HepG2 (cell line): Measurements from ENCODE around the gene TRMU. TPM values are rescaled to one million over a fixed set of nuclear protein-coding genes. Genes with fewer than 3 reads are reported as not detected.

Experiments used
- ATAC-seq: fragments of 200-7000 bp; cut with Tn5 transposase; 3 replicates; pipeline ENCODE4 v1.9.1; 2020; ENCODE audit warnings: mild to moderate bottlenecking, moderate library complexity
- BruUV-seq: library from RNA; stranded (reverse); fragments of 400-500 nt; replicated peaks from 2 replicates; lab custom pipeline; 2021; lab: Mats Ljungman, UMichigan
- CTCF ChIA-PET: fragments of 300-600 bp; formaldehyde crosslinking; extraction: SDS; loops from one replicate; lab custom pipeline; 2021; ENCODE audit warnings: low total read pairs, inconsistent platforms, low intra/inter-chr PET ratio; lab: Yijun Ruan, JAX
- POLR2A ChIA-PET: fragments of 350-600 bp; sonication (Branson Sonifier 250); formaldehyde crosslinking; loops from one replicate; lab custom pipeline; 2020; ENCODE audit warnings: antibody characterized with exemption, inconsistent platforms; lab: Yijun Ruan, JAX
- DNase-seq: peaks from one replicate; pipeline ENCODE4 v3.0.0-alpha.2; 2015; ENCODE audit warnings: low spot score
- FAIRE-seq: peaks from 3 replicates; lab custom pipeline; 2011; peaks lifted over from hg19 to GRCh38; lab: Jason Lieb, UNC
- H2AFZ ChIP-seq: one replicate; pipeline ENCODE4 v1.6.1; 2011; ENCODE audit warnings: low read length, inconsistent platforms
- H3K27ac ChIP-seq: fragments of 300-600 bp; 3 replicates; pipeline ENCODE4 v1.8.0; 2011; ENCODE audit warnings: mixed run types, mild to moderate bottlenecking, mixed read lengths, low read length, inconsistent platforms; ENCODE audit not compliant: insufficient read depth; ENCODE audit errors: extremely low read length
- H3K27me3 ChIP-seq, 2 experiments: fragments of 200-600 bp in 1 of 2; 2 replicates in 1 of 2; 3 replicates in 1 of 2; pipeline versions ENCODE4 v1.6.0 to v1.8.0; 2011; ENCODE audit warnings: low read length in 2 of 2, mild to moderate bottlenecking in 2 of 2, moderate library complexity in 2 of 2, inconsistent platforms in 1 of 2; ENCODE audit not compliant: insufficient read depth in 2 of 2, control insufficient read depth in 1 of 2
- H3K36me3 ChIP-seq, 2 experiments: fragments of 200-600 bp in 1 of 2; replicated peaks in 1 of 2; 2 replicates in 1 of 2; 3 replicates in 1 of 2; pipeline versions ENCODE4 v1.5.1 to v1.8.0; 2011; ENCODE audit warnings: low read length in 2 of 2, inconsistent platforms in 1 of 2; ENCODE audit not compliant: insufficient read depth in 2 of 2, control insufficient read depth in 1 of 2
- H3K4me1 ChIP-seq: 2 replicates; pipeline ENCODE4 v1.5.1; 2012; ENCODE audit warnings: low read length, inconsistent platforms; ENCODE audit not compliant: insufficient read depth
- H3K4me2 ChIP-seq: 2 replicates; pipeline ENCODE4 v1.6.0; 2011; ENCODE audit warnings: low read depth, low read length, inconsistent platforms
- H3K4me3 ChIP-seq, 3 experiments: fragments of 200-600 bp in 1 of 3; sonication (generic), shearing (Covaris generic) in 1 of 3; replicated peaks in 1 of 3; 2 replicates each; pipeline ENCODE4 v1.5.1; 2011 to 2016; ENCODE audit warnings: low read length in 3 of 3, inconsistent platforms in 2 of 3, low read depth in 2 of 3, mild to moderate bottlenecking in 2 of 3, control low read depth in 1 of 3, mixed read lengths in 1 of 3; ENCODE audit not compliant: insufficient read depth in 1 of 3
- H3K79me2 ChIP-seq: one replicate; pipeline ENCODE4 v1.6.1; 2011; ENCODE audit warnings: low read length, inconsistent platforms; ENCODE audit not compliant: insufficient read depth
- H3K9ac ChIP-seq: 2 replicates; pipeline ENCODE4 v1.6.0; 2011; ENCODE audit warnings: mild to moderate bottlenecking, low read depth, low read length, inconsistent platforms; ENCODE audit not compliant: insufficient read depth
- H3K9me3 ChIP-seq: 2 replicates; pipeline ENCODE4 v1.5.1; 2012; ENCODE audit warnings: mild to moderate bottlenecking, low read length
- H4K20me1 ChIP-seq: 2 replicates; pipeline ENCODE4 v1.6.0; 2011; ENCODE audit warnings: inconsistent platforms, mild to moderate bottlenecking, low read length, moderate library complexity; ENCODE audit not compliant: insufficient read depth
- CBX2 ChIP-seq, 2 experiments: fragments of 200-600 bp in 1 of 2; sonication (generic); formaldehyde crosslinking in 1 of 2; IDR thresholded peaks; 2 replicates each; pipeline versions ENCODE4 v1.7.0 to v1.8.1; 2018 to 2022; ENCODE audit warnings: low read depth in 2 of 2, low read length in 1 of 2, mild to moderate bottlenecking in 1 of 2, missing genetic modification reagents in 1 of 2
- DPF2 ChIP-seq: sonication (generic); formaldehyde crosslinking; IDR thresholded peaks from 2 replicates; pipeline ENCODE4 v1.4.0; 2020; ENCODE audit warnings: mild to moderate bottlenecking, low read depth, missing genetic modification reagents, borderline replicate concordance
- FOSL1 ChIP-seq: sonication (generic); formaldehyde crosslinking; IDR thresholded peaks from 2 replicates; pipeline ENCODE4 v1.9.0; 2021; ENCODE audit warnings: missing genetic modification reagents, borderline replicate concordance
- HDAC6 ChIP-seq: fragments of 200-600 bp; sonication (generic); IDR thresholded peaks from 2 replicates; pipeline ENCODE4 v1.7.0; 2017; ENCODE audit warnings: mild to moderate bottlenecking, antibody characterized with exemption, low read length, low read depth
- MATR3 ChIP-seq: sonication (generic); formaldehyde crosslinking; IDR thresholded peaks from 2 replicates; pipeline ENCODE4 v1.4.0; 2020; ENCODE audit warnings: missing genetic modification reagents
- NONO ChIP-seq, 2 experiments: fragments of 450-650 bp in 1 of 2; sonication (generic) in 1 of 2; formaldehyde crosslinking in 1 of 2; IDR thresholded peaks in 1 of 2; conservative IDR thresholded peaks in 1 of 2; 2 replicates each; pipeline versions ENCODE4 v1.6.1 to v1.8.0; 2017 to 2022; ENCODE audit warnings: mild to moderate bottlenecking in 1 of 2, missing genetic modification reagents in 1 of 2, moderate library complexity in 1 of 2
- SKIL ChIP-seq: sonication (generic); formaldehyde crosslinking; IDR thresholded peaks from 2 replicates; pipeline ENCODE4 v1.8.0; 2022; ENCODE audit warnings: missing genetic modification reagents, mild to moderate bottlenecking, moderate library complexity, borderline replicate concordance
- ZNF121 ChIP-seq: sonication (generic); formaldehyde crosslinking; IDR thresholded peaks from 2 replicates; pipeline ENCODE4 v1.5.0; 2020; ENCODE audit warnings: mild to moderate bottlenecking, missing genetic modification reagents
- ZNF407 ChIP-seq: sonication (generic); formaldehyde crosslinking; IDR thresholded peaks from one replicate; pipeline ENCODE4 v1.5.1; 2020; ENCODE audit warnings: mild to moderate bottlenecking, missing genetic modification reagents; ENCODE audit errors: not compliant biosample characterization
- ZNF547 ChIP-seq: sonication (generic); formaldehyde crosslinking; IDR thresholded peaks from 2 replicates; pipeline ENCODE4 v1.5.1; 2020; ENCODE audit warnings: mild to moderate bottlenecking, missing genetic modification reagents
- ZSCAN20 ChIP-seq: sonication (generic); formaldehyde crosslinking; IDR thresholded peaks from 2 replicates; pipeline ENCODE4 v1.4.0; 2020; ENCODE audit warnings: missing genetic modification reagents, mild to moderate bottlenecking, borderline replicate concordance
- WGBS: methylation state at CpG from one replicate; pipeline ENCODE4 v1.1.6; 2017; ENCODE audit warnings: low lambda C conversion rate; 5-methylcytosine and 5-hydroxymethylcytosine counted together
- in situ Hi-C: cut with HindIII; loops from 2 replicates; pipeline ENCODE4 v1.10.0; 2017; ENCODE audit warnings: low pct_unique_long_range_greater_than_20kb; ENCODE audit not compliant: extremely low pct_ligation_motif_present
- intact Hi-C: fragments of 100-400 bp; cut with micrococcal nuclease; formaldehyde crosslinking; loops from one replicate; pipeline ENCODE4 v1.10.0; 2022; ENCODE audit not compliant: unreplicated experiment
- polyA plus RNA-seq, 8 experiments: library from polyadenylated mRNA; depleted of rRNA in 3 of 8; stranded (reverse) in 7 of 8; unstranded in 1 of 8; fragments of >200 nt; fragmentation: Illumina TruSeq in 4 of 8; extraction: Trizol in 4 of 8; gene quantifications; 2 replicates each; pipeline versions ENCODE4 v1.2.1 to v1.2.3, GENCODE V29; 2011 to 2016; ENCODE audit warnings: low read depth in 4 of 8, missing spikeins in 1 of 8, mixed read lengths in 1 of 8; ENCODE audit not compliant: insufficient read depth in 1 of 8
- total RNA-seq, 5 experiments: library from RNA; depleted of rRNA; stranded (reverse); fragments of >200 nt; fragmentation: Illumina TruSeq; extraction: Trizol; gene quantifications; 2 replicates each; pipeline ENCODE4 v1.2.3, GENCODE V29; 2016; ENCODE audit warnings: low read depth in 1 of 5

Gene TRMU
- total and polyA plus RNA-seq, 2 of the 13 experiments (the other 11 are each of a cell fraction or from before 2014, with no cell fraction given), result 31.0 to 50.2 TPM

GRCh38 chr22:46320716-46321386, 14.7 kb upstream of the TRMU start:
- Histone ChIP-seq H3K4me2 (no peak overlapping the region), H3K27ac (no peak overlapping the region), H3K4me3 (no peak overlapping the region), H3K36me3 (peaks cover 12 to 78% of the 10 kb centered on the region in 2 experiments), H4K20me1 (no peaks in the 10 kb centered on the region), H2AFZ (no peak overlapping the region), H3K9ac (no peak overlapping the region), H3K79me2 (no peaks in the 10 kb centered on the region), H3K4me1 (no peaks in the 10 kb centered on the region), H3K9me3 (no peaks in the 10 kb centered on the region), H3K27me3 (no peaks in the 10 kb centered on the region)
- ATAC-seq (no peak), DNase-seq (no peak), FAIRE-seq (no peak)
- WGBS, result 98% methylated on average over 20 of the region's 20 CpGs
- in situ Hi-C loops (no loop called here), intact Hi-C loops (no loop called here)
- POLR2A ChIA-PET, result no interaction called here
- BruUV-seq, result no TSS peak
- CTCF ChIA-PET, result no interaction called here
- TF ChIP-seq ZNF121 (CRISPR knock-in tag) (no peak), HDAC6 (no peak), CBX2 (IDR thresholded peaks at IDR 0.05; ENCODE audit: low read depth, low read length) (no peak), CBX2 (CRISPR knock-in tag; IDR thresholded peaks at IDR 0.05; ENCODE audit: low read depth) (no peak), SKIL (CRISPR knock-in tag) (no peak), NONO (IDR thresholded peaks at IDR 0.05) (no peak), NONO (CRISPR knock-in tag; conservative IDR thresholded peaks at IDR 0.05) (no peak), ZNF547 (CRISPR knock-in tag) (no peak), FOSL1 (CRISPR knock-in tag) (no peak), ZNF407 (CRISPR knock-in tag) (no peak), DPF2 (no peak), ZSCAN20 (CRISPR knock-in tag) (no peak), MATR3 (CRISPR knock-in tag) (no peak)
